HPDE6-E6E7 (cell line): ENCODE results near the gene RPS19BP1.
A peak's percentile ranks its signal among the peaks of the same experiment; 100 is the strongest.
"Not testable (repeated sequence)": the region's sequence is repeated elsewhere in the genome, so short reads cannot be mapped to it uniquely, and the experiment has no call there.

ENCODE experiments used
- DNase-seq: peaks from one replicate; pipeline ENCODE4 v3.0.0; 2011; ENCODE audit warnings: missing footprints; ENCODE audit errors: extremely low spot score

Gene RPS19BP1

DNA sequence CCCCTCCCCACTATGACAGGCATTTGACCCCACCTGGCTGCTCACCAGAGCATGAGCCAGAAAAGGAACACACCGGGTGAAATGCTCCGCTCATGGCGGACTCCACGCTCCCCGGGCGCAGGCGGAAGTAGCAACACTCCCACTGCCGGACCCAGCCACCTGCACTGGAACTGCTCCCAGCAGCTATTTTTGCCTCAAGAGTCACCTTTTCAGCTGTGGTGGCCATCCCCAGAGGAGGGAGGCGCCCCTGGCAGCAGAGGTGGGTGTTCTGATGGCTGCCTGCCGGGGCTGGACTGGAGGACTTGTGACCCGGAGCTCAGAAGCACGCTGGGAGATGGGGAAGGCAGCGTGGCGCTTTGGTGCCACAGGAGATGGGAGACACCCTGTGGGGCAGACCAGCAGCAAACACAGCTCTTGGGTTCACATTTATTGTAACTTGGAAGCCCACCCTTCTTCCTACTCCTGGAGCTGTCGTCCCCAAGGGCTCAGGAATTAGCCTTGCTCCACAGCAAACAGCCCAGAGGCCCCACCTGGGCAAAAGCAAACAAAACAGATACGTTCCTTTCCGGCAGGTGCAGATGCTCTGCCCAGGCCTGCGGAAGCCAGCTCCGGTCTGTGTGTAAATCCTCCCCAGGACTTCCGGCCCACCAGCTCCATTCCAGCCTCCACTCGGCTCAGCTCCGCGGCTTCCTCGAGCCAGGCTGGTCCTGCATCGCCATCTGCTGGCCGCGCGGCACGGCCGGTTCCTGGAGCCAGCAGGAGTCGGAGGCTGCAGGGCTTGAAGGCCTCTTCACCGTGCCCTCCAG lies 3.7 kb downstream of the RPS19BP1 start:
- DNase-seq = no peak

DNA sequence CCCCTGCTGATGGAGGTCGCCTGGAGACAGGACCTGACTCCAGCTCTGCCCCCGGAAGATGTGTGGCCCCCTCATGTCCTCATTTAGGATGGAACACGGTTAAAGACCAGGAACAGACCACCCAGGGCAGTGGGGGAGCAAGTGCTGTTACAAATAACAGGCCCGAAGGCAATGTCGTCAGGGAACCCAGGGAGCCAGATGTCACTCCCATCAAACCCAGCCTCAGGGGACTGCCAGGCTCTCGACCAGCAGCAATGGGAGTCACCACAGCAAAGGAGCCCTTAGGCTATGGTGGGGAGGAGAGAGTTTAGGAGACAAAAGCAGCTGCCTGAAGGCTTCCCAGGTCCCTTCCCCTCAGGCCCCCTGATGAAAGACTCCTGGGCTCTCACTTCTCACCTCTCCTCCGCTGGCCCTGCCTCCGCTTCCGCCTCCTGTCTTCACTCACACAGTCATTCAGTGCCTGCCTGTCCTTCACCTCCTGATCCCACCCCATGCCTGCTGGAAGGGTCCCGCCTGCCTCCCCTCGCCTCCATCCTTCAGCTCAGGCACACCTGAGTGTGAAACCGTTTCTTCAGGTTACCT lies 4.4 kb downstream of the RPS19BP1 start:
- DNase-seq = no peak

- no peak for DNase-seq
These were observed 5.0 kb downstream of the RPS19BP1 start for GRCh38 chr22:39527481-39527961.

DNA sequence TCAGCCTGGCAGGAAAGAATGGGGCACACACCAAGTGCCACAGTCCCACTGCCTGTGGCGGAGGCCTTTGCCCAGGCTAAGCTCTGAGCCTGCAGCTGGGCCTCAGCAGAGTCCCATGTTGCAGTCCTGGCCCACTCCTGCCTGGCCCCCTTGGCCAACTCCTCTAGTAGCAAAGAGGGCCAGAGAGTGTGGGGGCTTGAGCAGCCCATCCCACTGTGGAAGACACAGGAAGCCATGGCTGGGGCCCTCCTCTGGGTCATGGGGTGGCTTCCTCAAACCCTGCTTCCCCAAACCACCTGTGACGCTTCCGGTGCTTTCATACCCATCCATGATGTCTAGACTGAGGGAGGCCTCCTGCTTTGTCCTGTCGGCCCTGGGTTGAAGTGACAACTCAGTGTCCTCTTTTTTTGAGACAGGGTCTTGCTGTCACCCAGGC lies 5.8 kb downstream of the RPS19BP1 start:
- no peak for DNase-seq

- DNase-seq = no peak
These were observed 6.9 kb downstream of the RPS19BP1 start for GRCh38 chr22:39525658-39525975.

DNA sequence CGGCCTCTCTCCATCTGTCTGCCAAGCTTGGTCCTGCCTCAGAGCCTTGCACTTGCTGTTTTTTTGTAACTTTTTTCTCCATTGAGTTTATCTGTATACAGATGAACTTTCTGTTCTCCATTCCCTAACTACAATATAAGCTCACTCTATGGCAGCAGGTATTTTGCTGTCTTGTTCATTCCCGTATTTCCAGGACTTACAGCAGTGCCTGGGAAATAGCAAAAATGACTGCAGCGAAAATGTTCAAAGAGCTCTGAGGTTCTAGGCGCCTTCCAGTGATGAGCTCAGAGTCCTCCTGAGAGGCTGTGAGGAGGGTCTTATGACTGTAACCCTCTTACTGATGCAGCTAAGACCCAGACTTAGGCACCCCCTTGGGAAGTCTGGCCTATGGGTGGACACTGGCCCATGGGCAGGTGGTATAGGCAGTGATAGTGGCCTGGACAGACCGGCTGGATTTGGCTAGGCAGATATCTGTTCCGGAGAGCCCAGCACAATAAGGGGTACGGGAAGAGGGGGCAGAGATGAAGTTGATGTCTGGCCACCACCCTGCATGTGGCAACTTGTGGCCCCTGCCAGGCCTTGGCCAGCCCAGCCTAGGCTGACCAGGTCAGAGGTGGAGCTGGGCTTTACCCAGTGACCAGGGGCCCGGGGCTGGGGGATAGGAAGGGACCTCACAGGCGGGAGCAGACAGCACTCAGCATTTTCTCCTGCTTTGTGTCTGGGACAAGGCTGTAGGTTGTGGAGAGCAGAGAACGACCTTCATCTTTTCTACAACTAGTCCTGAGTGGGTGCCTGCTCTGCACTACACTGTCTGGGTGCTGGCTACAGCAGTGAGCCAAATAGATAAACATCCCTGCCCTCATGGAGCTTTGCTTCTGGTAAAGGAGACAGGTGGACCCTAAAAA lies 7.5 kb downstream of the RPS19BP1 start:
- DNase-seq = no peak

- DNase-seq = no peak
These were observed 8.3 kb downstream of the RPS19BP1 start for GRCh38 chr22:39524089-39524752.

DNA sequence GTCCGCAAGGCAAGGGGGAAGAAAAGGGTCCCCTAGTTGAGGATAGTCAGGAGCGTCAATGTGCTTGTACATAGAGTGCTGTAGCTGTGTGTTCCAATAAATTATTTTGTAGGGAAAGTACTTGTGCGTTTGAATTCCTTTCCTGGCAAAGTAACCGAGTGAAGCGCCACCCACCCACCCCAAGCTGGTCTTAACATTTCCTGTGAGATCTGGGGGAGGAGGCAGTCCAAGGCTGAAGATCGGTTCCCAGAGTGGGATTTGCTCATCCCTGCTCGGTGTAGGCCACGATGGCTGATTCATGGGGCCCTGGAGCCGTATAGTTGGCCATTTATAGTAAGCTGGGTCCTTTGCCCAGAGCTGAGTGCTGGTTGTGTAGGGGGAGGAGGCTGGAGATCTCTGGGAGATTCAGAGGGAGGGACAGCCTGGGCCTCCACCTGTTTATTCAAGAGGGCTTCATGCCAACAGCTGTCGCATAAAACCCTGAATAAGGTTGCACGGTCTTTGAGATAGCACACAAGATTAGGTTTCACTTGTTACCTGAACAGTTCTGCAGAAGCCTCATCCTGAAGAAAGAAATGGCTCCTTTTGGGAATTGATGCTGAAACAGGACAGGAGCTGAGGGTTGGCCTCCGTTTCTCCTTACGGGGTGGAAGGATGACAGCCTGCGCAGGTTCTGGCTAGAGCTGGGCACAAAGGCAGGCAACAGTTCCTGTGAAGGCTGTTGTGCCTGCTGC lies 9.8 kb downstream of the RPS19BP1 start:
- DNase-seq = no peak

DNA sequence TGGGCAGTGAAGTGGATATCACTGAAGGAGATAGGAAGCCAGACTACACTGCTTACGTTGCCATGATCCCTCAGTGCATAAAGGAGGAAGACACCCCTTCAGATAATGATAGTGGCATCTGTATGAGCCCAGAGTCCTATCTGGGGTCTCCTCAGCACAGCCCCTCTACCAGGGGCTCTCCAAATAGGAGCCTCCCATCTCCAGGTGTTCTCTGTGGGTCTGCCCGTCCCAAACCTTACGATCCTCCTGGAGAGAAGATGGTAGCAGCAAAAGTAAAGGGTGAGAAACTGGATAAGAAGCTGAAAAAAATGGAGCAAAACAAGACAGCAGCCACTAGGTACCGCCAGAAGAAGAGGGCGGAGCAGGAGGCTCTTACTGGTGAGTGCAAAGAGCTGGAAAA lies 10.5 kb downstream of the RPS19BP1 start:
- not testable (repeated sequence) for DNase-seq

- DNase-seq = not testable (repeated sequence)
These were observed 11.3 kb downstream of the RPS19BP1 start for GRCh38 chr22:39521106-39521885.

- DNase-seq = no peak
These were observed 12.1 kb downstream of the RPS19BP1 start, which contains the start of gene ATF4 for GRCh38 chr22:39520226-39521105. Gene ATF4, plus strand, starts transcription at chr22:39520562. Its CDS starts 884 bp downstream, at chr22:39521446.

DNA sequence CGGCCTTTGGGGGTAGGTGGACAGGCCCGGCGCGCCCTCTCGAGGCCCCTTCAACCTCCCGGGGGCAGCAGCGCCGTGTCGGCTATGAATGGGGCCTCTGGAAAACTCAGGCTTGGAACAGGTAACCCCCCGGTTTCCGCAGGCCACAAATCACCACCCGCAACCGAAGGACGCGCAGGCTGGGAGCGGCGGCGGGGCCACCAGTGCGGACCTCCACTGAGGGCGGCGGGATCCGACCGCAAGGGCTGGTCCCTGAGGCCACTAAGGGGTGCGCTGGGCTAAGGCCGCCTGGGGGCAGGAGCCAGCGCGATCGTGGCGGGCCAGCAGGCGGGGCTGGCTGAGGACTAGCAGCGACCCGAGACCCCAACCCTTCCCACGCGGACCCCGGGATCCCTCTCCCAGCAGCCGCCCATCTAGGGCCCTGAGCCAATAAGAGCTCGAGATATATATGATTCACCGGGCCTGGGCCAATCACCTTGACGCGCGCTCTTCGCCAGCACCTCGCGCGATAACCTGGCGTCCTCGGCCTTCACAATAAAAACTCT lies 12.8 kb downstream of the RPS19BP1 start:
- DNase-seq = peak; percentile 93

- no peak for DNase-seq
These were observed 13.4 kb downstream of the RPS19BP1 start for GRCh38 chr22:39518996-39519680.

- no peak for DNase-seq
These were observed 14.3 kb downstream of the RPS19BP1 start for GRCh38 chr22:39518144-39518786.

DNA sequence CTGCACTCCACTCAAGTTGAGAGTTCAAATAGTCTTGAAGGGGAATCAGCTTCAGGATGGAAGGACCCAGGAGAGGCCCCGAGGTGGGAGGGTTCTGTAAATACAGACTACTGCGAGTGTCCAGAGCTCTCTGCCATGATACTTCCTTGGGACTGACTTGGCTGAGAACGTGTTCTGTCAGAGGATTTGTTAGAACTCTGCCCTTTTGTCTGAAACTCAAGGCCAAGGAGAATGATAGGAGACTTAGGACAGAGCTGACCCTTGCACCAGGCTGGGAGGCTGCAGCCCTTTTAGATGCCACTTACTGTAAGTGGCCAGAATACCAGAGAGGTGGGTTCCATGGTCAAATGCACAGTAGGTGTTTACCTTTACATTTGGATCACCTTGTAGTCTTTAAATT lies 15.1 kb downstream of the RPS19BP1 start:
- no peak for DNase-seq

DNA sequence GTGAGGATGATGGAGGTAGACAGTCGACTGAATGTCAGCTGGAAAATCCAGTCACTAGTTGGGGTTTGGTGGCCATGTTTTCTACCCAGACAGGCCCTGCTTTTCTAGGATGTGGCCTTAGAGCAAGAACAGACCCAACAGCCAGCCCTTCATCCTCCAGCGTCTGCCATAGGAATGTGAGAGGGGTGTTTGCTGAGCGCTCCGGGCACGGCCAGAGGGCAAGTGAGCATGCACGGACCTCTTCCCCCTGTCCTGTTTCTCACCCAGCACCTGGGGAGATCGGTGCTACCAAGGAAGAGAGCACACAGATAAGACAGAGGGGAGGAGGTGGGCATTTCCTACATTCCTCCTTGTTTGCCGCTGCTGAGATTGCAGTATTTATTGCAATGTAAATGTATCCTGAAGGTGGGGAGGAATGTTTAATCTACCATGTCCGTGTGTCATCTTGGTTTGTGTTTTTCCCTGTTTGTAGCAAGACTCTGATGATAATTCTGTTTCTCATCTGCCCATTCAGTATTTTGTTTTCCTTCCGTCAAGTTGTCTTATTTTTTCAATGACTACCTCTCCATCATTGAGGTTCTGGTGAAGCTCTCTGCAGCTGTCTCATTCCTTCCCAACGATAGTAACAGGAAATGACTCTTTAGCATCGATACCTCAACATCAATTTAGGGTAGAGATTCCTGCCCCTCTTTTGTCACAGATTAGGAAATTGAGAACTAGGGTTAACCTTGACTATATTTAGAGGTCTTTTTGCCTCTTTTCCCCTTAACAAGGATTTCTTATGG lies 17.1 kb downstream of the RPS19BP1 start:
- DNase-seq = no peak

DNA sequence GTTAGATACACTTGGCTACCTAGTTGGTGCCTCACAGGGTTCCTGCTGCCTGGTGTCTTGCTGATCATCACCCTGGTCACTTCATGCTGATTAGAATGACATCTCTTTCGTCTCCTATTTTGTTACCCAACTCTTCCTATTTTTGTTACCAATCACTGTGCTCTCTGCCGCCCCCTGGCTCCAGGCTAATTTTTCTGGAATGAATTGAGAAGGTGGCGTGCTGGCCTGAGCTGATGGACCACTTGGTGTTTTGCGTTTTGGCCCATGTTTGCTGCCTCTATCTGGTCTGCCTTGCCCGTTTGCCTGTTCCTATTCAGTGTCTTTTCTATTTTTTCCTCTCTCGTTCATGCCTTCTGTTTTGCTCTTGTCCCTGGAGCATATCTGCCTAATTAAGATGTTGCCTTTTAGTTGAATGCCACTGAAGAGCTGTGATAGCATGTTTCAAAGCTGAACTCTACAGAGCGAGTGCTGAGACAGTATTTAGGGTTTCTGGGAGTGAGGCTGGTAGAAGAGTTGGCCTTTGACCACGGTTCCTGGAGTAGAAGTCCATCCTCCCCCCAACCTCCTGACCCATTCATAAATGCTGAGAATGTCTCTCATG lies 18.1 kb downstream of the RPS19BP1 start:
- no peak for DNase-seq
